SH-SY5Y (cell line): ENCODE data around the gene MED4.

ENCODE experiments used
- GATA2 ChIP-seq: IDR thresholded peaks from 2 replicates; pipeline ENCODE4 v1.6.1; 2011; ENCODE audit warnings: mild to moderate bottlenecking, low read depth, low read length
- GATA3 ChIP-seq: IDR thresholded peaks from 2 replicates; pipeline ENCODE4 v1.6.1; 2011; ENCODE audit warnings: low read depth, mild to moderate bottlenecking, low read length, moderate library complexity

- no peak for TF ChIP-seq GATA3
- no peak for TF ChIP-seq GATA2
Measured at GRCh38 chr13:48068036-48068435, 26.9 kb downstream of the MED4 start.
